Effector CD8-positive, alpha-beta T cell (primary cell): ENCODE measurements around the gene CTIF.

Experiments
- DNase-seq: peaks from one replicate; lab custom pipeline; 2025; lab: John Stamatoyannopoulos, UW

Gene CTIF

DNA sequence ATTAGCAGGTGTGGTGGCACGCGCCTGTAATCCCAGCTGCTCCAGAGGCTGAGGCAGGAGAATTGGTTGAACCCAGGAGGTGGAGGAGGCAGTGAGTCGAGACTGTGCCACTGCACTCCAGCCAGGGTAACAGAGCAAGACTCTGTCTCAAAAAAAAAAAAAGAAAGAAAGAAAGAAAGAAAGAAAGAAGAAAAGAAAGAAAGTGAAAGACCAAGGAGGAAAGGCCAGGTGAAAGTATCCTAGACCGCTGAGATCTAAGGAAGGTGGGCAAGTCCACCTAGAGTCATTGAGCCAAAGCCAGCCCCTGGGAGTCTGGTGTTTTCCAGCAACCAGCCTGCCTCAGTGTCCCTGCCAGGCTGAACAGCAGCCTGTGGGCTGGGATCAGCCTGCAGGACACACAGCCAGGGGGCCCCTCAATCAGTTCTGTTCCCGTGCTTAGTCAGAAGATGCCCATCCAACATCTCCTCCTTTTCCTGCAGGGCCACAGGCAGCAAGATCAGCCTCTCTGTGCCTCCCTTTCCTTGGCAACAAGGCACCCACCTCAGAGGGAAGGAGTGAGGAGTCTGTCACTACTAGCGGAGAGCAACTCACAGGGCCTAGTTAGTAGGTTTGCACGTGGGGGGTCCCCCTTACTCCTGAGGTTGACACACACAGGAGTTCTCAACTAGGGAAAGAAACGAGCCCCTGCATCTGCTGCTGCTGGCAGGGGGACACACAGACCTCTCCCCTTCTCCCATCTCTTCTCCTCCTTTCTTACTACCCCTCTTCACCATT lies 347.9 kb downstream of the CTIF start:
- no peak for DNase-seq

DNA sequence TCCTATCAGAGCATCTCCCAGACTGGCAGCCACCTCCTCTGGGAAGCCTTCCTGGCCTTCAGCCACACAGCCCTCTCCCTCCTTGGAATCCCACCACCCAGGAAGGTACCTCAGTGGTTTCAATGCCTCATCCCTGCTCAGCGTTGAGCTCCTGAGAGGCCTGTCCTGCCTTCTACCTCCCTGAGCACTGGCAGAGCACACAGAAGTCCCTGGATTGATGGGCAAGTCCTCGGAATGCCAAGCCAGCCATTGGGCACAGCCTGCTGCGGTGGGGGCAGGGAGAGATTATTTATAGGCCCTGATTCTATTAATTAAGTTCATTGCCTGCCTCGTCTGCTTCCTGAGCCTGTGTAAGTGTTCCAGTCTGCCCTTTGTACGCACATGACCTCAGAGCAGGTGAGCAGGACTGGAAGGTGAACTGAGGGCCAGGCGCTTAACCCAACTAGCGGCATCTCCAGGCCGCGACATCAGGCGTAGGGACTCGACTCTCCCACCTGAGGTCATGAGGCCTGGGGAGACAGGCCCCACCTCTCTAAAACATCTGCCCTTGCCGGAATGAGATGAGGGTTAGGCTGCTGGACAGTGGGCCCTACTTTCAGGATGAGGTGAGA lies 348.6 kb downstream of the CTIF start:
- DNase-seq, result no peak

DNA sequence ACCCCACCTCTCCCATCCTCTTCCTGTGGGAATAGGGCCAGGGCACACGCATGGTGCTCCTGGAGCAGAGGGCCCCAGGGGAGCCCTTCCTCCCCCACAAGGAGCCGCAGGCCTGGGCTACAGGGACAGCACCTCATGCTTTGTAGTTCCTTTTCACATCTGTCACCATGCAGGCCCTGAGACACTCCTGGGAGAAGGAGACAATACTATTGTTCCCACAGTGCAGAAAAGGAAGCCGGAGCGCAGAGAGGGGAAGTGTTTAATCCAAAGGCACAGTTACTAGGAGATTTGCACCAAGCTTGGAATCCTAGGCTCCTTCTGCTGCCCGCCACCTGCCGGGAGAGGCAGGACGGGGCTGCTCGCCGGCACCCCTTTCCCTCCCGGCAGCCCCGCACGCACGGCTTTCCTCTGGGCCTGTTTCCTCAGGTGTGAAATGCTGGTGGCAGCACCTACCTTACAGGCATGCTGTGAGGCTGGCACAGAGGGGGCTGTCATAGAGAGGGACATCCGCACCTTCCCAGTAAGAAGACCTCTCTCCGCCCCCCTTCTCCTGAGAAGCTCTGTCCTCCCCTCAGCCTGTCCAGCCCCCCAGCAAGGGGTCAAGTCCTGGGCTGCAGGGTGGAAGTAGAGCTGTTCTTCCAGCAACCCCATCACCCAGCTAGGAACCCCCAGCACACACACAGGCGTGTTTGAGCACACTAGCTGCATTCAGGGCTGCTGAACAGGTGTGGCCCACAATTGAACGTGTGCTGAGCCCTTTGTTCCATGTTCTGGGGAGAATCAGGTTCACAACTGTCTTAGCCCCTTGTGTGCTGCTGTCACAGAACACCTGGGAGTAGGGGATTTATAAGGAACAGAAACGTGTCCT lies 349.3 kb downstream of the CTIF start:
- no peak for DNase-seq

DNA sequence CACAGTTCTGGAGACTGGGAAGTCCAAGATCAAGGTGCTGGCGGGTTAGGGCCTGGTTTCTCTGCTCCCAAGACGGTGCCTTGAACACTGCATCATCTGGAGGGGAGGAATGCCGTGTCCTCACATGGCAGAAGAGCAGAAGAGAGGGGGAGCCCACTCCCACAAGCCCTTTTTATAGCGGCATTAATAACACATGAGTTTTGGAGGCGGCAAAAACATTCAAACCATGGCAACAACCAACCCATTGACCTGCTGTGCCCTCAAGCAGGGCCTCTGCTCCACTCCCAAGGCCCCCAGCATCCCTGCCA lies 349.9 kb downstream of the CTIF start:
- no peak for DNase-seq

DNA sequence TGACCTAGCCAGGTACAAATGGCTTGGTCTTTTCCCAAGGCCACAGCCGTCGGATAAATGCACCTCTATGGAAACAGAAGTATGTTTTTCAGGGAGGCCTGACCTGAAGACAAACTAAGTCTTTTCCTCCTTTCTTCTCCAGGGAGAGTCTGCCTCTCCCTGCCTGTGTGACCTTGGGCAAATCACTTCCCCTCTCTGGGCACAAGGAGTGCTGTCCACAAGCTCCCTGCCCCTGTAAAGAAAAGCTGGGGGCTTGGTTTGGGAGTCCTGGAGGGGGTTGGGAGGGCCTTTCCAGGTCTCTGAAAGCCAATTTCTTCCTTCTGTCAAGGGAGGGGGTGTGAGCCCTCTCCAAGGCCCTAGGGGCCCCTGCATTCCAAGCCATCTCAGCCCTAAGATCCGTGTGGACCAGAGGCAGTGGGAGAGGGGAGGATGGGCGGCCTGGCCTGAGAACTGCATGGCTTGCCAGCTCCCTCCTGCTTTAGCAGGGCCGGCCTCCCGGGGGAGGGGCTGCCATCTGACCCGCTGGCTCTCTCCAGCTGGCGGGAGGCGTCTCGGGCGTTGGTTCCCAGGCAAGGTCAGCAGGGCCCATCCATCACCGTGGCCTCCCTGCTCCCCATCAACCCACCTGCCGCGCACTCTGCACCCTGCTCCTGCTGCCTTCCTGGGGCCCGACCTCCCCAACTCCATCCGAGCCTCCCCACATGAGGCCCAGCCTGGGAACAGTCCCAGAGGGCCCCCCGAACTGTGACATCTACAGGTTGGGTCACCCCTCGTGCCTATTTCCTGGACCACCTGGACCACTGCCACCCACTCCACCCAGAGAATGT lies 350.5 kb downstream of the CTIF start:
- DNase-seq, result no peak

DNA sequence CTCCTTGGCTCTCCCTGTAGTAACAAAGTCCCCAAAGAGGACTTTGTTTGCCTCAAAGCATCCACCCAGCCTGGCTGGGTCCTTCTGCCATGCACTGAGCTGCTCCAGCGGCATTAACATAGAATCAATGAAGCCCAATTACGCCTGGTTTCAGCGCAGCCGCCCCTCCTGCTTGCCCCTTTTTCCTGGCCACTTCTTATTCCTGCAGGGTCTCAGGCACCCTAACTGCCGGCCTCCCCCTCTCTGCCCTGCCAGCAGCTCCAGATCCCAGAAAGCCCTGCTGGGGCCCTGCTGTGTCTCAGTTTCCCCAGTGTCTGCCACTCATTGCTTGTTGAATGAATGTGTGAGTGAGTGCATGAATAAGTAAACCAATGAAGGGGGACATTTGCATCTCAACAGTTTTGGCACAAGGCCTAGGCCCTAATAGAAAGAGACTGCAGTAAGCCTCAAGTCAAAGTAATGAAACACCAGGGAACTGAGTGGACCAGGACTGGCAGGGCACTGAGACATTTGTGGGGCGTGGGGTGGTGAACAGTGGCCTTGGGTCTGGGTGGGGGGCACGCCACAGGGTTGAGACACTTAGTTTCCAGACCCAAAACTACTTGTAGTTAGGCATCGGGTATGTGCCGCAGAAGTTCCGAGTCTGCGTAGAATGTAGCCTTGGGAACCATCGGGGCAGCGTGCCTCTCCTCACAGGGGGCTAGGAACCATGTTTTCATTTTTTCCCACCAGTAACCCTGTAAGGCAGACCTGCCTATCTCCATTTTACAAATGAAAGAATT lies 351.3 kb downstream of the CTIF start:
- DNase-seq, result no peak

DNA sequence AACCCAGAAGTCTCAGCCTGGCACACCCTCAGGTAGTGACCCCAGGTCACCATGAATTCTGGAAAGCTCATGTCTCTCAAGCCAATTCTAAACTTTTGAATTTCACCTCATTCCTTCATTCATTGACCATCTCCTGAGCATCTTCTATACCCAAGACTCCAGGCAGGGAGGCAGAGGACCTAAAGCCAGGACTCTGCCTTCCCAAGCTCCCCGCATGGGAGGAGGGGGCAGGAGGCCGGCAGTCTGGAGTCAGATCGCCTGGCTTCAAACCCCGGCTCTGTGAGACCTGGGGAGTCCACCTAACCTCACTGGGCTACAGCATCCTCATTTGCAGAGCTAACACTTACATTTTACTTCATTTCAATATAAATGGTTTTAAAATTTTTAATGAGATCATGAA lies 352.9 kb downstream of the CTIF start:
- no peak for DNase-seq

DNA sequence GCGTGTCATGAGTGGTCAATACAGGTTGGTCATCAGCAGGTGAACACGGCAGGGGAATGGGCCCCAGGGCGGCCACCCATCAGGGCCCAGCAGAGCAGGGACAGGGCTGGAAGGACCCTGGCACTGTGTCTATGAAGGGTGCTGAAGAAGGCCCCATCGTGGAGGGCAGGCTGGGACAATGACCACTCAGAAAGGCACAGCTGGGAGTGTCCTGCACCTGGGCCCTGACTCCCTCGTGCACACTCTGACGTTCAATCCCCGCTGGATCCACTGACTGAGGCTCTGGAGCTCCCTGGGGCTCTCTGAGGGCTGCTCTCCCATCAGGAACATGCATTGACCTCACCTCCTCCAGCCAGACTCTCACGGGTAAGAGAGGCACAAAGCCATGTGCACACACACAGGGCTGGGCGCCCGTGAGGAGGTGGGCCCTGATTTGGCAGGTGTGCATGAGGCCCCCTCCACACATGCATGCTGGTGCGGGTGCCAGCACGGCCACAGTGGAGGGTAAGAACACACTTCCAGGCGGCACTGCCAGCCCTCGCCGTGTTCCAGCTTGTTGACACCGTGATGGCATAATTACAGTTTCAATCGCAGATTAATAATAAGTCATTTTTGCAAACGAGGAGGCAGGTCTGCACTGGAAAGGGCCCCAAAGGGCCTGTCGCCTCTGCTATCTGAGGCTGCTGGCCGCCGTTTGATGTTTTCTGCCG lies 353.5 kb downstream of the CTIF start:
- DNase-seq, result no peak

DNA sequence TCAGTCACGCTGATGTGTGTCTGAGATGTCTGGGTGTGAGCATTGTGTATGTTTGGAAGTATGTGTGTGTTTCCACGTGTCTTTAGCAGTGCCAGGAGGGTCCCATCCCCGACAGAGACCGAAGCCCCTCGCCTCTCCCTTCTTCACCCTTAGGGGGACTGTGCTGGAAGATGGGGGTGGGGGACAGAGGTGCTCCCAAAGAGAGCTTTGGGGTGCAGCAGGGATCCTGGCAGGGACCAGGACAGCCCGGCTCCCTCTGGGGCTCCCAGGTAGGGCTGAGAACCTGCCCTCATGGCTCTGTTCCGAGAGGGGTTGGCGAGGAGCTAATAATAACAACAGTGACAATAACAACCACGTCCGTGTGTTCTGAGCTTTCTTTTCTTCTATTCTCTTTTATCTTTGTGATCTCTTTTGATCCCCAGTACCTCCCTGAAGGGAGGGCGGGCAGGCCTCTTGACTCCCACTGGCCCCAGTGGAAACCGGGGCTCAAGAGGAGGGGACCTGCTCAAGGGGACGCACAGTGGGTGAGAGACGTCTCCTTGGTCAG lies 354.3 kb downstream of the CTIF start:
- DNase-seq, result no peak

DNA sequence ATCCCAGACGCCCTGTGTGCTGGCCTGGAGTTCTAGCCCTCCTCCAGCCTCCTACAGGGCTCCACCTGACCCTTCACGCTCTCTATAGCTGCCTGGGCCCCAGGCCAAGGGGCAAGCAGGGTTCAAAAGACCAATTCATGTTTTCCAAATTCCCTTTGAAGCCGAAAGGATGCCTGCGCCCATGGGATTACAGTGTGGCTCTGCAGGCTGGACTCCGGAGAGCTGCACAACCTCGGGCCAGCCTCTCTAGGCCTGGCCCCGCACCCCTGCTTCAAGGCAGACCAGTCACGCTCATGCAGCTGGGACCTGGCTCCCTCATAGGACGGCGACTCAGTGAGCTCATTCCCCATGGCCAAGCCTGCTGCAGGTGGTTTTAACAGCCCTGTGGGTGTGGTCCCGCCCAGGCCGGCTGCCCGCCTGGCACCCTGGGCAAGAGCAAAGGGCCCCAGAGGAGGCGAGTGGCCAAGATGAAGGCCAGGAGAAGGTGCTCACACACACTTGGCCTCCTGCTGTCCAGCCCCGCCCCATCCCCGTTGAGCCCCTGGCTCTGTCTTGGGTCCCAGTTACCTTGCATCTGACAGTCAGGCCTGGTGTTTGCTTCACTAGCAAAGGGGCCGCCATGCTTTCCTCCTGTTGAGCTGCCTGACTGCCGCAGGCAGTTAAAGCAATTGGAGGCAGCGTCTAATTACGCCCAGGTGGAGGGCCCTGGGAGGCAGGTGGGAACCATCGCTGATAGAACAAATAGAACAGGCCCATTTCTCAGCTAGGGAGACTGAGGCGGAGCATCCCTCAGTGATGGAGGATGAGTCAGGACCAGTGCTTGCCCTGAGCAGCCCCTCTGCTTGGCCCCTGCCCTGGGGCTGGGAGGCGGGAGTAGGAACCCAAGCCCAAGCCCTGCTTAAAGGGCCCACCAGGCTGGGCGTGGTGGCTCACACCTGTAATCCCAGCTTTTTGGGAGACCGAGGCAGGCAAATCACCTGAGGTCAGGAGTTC lies 355.1 kb downstream of the CTIF start:
- no peak for DNase-seq

DNA sequence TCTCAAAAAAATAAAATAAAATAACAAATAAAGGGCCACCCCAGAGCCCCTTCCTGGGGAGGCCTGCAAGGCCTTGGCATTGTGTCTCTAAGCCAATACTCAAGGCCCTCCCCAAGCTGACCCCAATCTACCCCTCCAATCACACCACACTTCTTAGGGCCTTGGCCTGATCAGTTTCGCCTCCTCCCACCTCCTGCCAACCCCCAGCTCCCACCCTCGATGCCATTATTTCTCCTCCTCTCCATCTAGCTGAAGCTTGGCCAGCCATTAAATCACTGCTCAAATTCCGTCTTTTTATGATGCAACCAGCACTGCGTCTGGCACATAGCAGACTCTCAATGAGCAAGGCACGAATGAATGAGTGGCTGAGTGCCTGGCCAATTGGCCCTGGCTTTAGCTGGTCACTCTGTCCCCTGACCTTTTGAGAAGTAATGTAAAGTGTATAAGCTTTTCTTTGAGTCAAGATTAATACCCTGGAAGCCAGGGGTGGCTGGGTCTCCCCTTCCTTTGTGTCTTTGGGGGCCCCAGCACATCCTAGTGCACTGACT lies 356.0 kb downstream of the CTIF start:
- no peak for DNase-seq

DNA sequence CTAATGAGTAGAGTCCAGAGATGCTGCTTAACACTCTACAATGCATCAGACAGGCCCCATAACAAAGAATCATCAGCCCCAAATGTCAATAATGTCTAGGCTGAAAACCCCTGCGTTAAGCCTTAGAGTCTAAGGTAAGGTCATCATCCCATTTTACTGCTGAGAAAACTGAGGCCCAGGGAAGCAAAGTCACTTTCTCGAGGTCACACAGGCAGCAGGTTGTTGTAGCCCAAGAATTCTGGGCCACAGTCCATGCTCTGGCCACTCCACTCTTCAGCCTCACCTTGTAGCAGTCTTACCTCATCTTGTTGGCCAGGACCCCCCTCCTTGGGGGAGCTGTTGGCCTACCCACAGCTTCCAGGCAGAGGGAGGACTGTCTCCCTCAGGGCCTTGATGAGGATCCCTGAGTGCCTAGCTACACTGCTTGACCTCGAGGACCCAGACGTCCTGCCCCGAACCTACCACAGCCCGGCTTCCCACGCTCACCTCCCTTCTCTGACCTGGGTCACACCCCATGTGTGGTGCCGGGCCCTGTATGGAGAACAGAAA lies 357.6 kb downstream of the CTIF start:
- no peak for DNase-seq

DNA sequence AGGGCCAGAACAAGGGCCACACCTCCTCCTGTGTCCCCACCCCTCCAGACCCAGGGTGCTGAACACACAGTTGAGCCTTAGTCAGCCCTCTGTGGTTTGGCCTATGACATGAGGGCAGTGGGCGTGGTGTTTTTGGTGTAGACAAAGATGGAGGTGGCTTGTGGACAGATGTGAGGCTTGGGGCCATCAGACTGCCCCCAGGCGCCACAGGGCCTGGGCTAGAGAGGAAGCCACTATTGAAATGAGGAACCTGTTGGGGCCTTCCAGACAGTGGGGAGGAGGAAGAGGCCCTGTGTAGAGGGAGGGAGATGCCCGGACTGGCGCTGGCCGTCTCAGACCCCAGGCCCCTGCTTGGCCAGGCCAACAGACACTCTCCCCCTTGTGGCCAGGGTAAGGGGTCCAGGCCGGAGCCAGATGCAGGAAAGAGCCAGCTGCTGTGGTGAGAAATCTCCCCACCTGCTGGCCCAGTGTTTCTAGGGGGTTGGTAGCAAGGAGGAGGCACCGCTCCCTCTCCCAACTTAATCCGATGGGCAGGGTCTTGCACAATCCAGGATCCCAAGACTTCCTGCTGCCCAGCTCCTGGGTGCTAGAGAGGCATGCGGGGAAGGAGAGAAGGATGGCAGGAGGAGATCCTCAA lies 358.2 kb downstream of the CTIF start:
- DNase-seq, result no peak

DNA sequence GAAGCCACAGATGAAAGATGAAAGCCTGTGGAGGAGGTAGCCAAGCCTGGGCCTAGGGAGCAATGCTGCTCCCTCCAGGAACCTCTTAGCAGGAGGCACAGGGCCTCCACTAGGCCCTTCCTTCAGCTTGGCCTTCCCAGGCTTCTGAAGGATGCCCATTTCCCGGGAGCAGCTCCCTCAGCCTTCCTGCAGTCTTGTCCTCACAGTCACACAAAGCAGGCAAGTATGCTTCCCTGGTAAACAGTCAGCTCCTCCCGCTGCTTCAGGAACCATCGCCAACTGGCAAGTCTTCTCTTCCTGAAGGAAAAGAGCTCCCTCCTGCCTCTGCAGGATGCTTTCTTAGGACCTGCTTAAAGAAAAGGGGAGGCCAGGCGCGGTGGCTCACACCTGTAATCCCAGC lies 358.7 kb downstream of the CTIF start:
- no peak for DNase-seq

DNA sequence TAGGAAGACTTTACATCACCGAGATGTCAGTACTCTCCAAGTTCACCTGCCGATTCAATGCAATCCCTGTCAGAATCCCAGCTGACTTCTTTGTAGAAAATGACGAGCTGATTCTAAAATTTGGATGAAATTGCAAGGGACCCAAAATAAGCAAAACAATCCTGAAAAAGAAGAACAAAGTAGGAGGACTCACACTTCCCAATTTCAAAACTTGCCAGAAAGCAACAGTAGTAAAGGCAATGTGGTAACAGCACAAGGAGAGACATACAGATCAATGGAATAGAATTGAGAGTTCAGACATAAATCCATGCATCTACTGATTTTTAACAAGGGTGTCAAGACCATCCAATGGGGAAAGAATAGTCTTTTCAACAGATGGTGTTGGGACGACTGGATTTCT lies 359.7 kb downstream of the CTIF start:
- DNase-seq, result no peak

DNA sequence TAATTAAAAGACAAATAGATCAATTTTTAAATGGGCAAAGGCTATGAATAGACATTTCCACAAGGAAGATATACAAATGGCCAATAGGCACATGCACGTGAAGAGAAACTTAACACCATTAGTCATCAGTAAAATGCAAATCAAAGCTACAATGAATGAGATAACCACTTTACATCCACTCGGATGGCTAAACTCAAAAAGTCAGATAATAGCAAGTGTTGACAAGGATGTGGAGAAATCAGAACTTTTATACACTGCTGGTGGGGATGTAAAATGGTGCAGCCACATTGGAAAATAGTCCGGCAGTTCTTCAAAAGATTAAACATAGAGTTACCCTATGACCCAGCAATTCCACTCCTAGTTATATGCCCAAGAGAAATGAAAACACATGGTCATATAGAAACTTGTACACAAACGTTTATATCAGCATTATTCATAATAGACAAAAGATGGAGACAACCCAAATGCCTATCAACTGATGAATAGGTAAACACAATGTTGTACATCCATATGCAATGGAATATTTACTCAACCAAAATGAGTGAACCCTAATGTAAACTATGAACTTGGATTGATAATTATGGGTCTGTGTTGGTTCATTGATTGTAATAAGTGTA lies 360.8 kb downstream of the CTIF start:
- no peak for DNase-seq

DNA sequence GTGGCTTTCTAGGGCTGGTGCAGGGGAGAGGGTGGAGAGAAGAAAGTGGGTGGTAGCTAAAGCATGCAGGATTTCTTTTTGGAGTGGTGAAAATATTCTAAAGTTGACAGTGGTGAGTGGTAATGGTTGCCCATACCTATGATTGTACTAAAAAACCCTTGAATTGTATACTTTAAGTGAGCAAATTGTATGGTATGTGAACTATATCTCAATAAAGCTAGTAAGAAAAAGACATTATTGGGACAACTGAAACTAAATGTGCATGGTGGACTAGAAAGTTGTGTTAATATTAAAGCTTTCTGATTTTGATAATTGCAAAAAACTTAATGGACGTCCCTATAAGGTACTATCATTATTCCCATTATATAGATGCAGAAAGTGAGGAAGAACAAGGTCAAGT lies 361.6 kb downstream of the CTIF start:
- DNase-seq, result no peak
